ENCODE measurements around the gene FAM171A2.
"Not testable (repeated sequence)": the region's sequence is repeated elsewhere in the genome, so short reads cannot be mapped to it uniquely, and the experiment has no call there.

Gene FAM171A2

GRCh38 chr17:44343510-44344209, 20.0 kb downstream of the FAM171A2 start:
- CTCF ChIA-PET = interaction anchor here (1.1 to 18.4 kb wide), 5 partner anchors 9 to 180 kb away, joined by 3 to 250 read pairs (median 13); partner anchors contain the start of gene FAM171A2
- TF ChIP-seq, protein P1, sequence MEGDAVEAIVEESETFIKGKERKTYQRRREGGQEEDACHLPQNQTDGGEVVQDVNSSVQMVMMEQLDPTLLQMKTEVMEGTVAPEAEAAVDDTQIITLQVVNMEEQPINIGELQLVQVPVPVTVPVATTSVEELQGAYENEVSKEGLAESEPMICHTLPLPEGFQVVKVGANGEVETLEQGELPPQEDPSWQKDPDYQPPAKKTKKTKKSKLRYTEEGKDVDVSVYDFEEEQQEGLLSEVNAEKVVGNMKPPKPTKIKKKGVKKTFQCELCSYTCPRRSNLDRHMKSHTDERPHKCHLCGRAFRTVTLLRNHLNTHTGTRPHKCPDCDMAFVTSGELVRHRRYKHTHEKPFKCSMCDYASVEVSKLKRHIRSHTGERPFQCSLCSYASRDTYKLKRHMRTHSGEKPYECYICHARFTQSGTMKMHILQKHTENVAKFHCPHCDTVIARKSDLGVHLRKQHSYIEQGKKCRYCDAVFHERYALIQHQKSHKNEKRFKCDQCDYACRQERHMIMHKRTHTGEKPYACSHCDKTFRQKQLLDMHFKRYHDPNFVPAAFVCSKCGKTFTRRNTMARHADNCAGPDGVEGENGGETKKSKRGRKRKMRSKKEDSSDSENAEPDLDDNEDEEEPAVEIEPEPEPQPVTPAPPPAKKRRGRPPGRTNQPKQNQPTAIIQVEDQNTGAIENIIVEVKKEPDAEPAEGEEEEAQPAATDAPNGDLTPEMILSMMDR (IDR thresholded peaks at IDR 0.05; ENCODE audit: control extremely low read depth, extremely low read depth, low read depth, missing control alignments) = no peak
- DNase-seq (ENCODE audit: extremely low spot score) = no peak
- POLR2A ChIA-PET = no interaction called here

- POLR2A ChIA-PET; DNase-seq (ENCODE audit: extremely low spot score): not testable (repeated sequence)
- CTCF ChIA-PET = interaction anchor here (0.9 to 18.4 kb wide), 4 partner anchors 6 to 155 kb away, joined by 3 to 250 read pairs (median 242); partner anchors contain the start of genes GRN and UBTF
Measured at GRCh38 chr17:44340553-44340952, 23.1 kb downstream of the FAM171A2 start.

DNA sequence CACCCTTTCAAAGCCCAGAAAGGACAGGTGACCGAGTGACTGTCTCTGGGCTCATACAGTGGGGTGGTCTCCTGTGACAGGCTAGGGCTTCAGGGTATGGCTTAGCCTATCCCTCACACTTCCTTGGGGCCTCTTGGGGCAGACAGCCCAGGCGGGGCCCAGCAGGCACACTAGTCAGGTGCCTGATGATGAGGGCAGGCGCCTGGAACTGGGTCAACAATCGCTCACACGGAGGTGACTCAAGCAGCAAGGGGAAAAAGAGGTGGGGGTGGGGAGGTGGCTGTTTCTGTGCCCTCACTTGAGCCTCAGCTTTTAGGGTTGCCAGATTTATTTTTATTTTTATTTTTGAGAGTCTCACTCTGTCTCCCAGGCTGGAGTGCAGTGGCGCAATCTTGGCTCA, 25.0 kb downstream of the FAM171A2 start:
- no peak for DNase-seq (ENCODE audit: extremely low spot score)
- TF ChIP-seq, protein P1 (IDR thresholded peaks at IDR 0.05; ENCODE audit: control extremely low read depth, extremely low read depth, low read depth, missing control alignments) = no peak
- CTCF ChIA-PET = interaction anchor here (1.0 to 15.0 kb wide), 4 partner anchors 8 to 123 kb away, joined by 4 to 250 read pairs (median 119); partner anchors contain the start of genes GRN and UBTF
- POLR2A ChIA-PET = no interaction called here

DNA sequence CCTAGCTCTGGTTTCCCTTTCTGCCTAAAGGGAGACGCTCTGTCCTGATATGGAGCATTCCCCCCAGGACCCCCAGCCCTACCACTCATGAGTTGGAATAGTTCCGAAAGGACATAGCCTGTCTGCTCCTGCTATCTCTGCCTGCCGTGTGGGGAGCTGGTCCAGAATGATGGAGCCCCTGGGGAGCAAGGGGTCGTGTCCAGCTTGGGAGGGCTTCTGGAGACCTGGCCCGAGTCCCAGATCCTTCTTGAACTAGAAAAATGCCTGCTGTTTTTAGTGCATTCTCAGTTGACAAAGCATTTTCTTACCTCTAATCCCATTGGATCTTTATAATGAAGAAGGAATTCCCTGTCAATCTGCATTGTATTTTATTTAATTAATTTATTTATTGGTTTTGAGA, 27.7 kb downstream of the FAM171A2 start:
- no peak for DNase-seq (ENCODE audit: extremely low spot score)
- TF ChIP-seq, protein P1 (IDR thresholded peaks at IDR 0.05; ENCODE audit: control extremely low read depth, extremely low read depth, low read depth, missing control alignments) = no peak
- POLR2A ChIA-PET = no interaction called here
- CTCF ChIA-PET = interaction anchor here (1.2 to 15.0 kb wide), 6 partner anchors 11 to 132 kb away, joined by 3 to 250 read pairs (median 8); partner anchors contain the start of genes FAM171A2, GRN, SLC25A39 and UBTF

DNA sequence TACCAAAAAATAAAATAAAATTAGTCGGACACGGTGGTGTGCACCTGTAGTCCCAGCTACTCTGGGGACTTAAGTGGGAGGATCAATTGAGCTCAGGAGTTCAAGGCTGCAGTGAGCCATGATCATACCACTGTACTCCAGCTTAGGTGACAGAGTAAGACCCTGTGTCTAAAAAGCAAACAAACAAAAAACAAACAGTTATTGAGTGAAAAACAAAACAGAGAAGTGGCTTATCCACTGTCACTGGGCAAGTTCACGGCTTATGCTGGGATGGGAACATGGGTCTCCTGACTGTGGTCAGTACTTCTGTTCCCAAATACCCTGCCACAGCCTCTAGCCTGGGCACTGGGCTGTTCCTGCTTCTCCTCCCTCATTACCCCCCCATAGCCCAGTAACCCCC, 28.1 kb downstream of the FAM171A2 start:
- ChIA-PET CTCF (interaction anchor here (1.2 to 15.0 kb wide), 6 partner anchors 11 to 131 kb away, joined by 3 to 250 read pairs (median 8); partner anchors contain the start of genes FAM171A2, GRN, SLC25A39 and UBTF), POLR2A (no interaction called here)

DNA sequence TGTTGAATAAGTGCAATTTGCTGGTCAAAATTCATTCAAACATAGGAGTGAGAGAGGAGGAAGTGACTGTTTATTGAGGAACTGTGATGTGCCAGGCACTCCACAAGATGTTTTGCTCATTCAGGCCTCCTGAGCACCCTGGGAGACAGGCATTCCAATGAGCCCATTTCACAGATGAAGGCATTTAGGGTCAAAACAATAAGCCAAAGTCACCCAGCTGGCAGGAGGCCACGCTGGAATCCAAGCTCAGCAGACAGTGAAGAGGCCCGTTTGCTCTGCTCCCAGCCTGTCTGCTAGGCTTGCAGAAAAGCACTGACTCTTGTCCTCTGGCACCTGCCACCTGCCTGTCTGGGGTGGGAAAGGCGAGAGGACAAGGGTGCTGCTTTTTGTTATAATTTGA, 28.9 kb downstream of the FAM171A2 start:
- ChIA-PET POLR2A (no interaction called here), CTCF (interaction anchor here (1.0 to 15.0 kb wide), 6 partner anchors 15 to 132 kb away, joined by 4 to 250 read pairs (median 6); partner anchors contain the start of genes FAM171A2, GRN and UBTF)
- no peak for DNase-seq (ENCODE audit: extremely low spot score)
- TF ChIP-seq, protein P1 (IDR thresholded peaks at IDR 0.05; ENCODE audit: control extremely low read depth, extremely low read depth, low read depth, missing control alignments) = no peak

More for the DNA sequence above, 28.1 kb downstream of the FAM171A2 start:
- TF ChIP-seq, protein P1 (IDR thresholded peaks at IDR 0.05; ENCODE audit: control extremely low read depth, extremely low read depth, low read depth, missing control alignments) = no peak
- no peak for DNase-seq (ENCODE audit: extremely low spot score)

DNA sequence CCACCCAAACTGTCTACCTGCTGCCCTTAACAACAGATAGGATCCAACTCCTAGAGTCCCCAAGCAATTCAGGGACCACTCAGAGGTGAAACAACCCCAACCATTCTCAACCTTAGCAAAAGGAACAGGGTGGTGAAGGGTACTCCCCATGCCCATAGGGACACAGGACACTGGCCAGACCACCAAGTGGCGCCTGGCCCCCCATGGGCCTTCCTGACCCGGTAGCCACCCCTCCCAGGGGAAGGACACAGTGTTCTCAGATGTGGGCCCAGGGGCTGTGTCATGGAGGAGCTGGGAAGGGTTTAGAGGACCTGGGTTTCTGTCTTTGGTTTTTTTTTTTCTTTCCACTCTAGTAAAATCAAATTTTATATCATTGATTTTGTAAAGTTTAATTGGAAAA, 29.3 kb downstream of the FAM171A2 start:
- ChIA-PET POLR2A (no interaction called here), CTCF (interaction anchor here (1.0 to 15.0 kb wide), 5 partner anchors 15 to 132 kb away, joined by 4 to 250 read pairs (median 6); partner anchors contain the start of genes FAM171A2, GRN and UBTF)
- TF ChIP-seq, protein P1 (IDR thresholded peaks at IDR 0.05; ENCODE audit: control extremely low read depth, extremely low read depth, low read depth, missing control alignments) = no peak
- no peak for DNase-seq (ENCODE audit: extremely low spot score)
